Heart left ventricle (tissue), 16 donors: ENCODE results near the gene GAMT. TPM values are rescaled to one million over a fixed set of nuclear protein-coding genes. Genes with fewer than 3 reads are reported as not detected.

Experiments
- ATAC-seq, 4 donors: fragments of 200-7000 bp; cut with Tn5 transposase; one replicate each; pipeline ENCODE4 v1.9.1; 2020 to 2022; ENCODE audit warnings: moderate library complexity in 4 of 4, mild to moderate bottlenecking in 3 of 4, moderate number of reproducible peaks in 1 of 4
- DNase-seq, 5 donors: peaks; one replicate each; pipeline ENCODE4 v3.0.0-alpha.2; 2020
- H3K27ac ChIP-seq, 12 donors: fragments of 200-600 bp; sonication (generic) in 4 of 12; one replicate each; pipeline versions ENCODE4 v1.5.0 to v1.8.0; 2016 to 2022; ENCODE audit warnings: mild to moderate bottlenecking in 2 of 12
- H3K27me3 ChIP-seq, 9 donors: fragments of 200-600 bp; sonication (generic) in 2 of 9; one replicate each; pipeline versions ENCODE4 v1.5.1 to v1.8.0; 2016 to 2022; ENCODE audit warnings: mild to moderate bottlenecking in 3 of 9
- H3K36me3 ChIP-seq, 9 donors: fragments of 200-600 bp; sonication (generic) in 2 of 9; one replicate each; pipeline versions ENCODE4 v1.5.0 to v1.8.0; 2018 to 2022; ENCODE audit warnings: mild to moderate bottlenecking in 2 of 9
- H3K4me1 ChIP-seq, 12 donors: fragments of 200-600 bp; sonication (generic) in 4 of 12; one replicate each; pipeline versions ENCODE4 v1.5.0 to v1.8.0; 2016 to 2022; ENCODE audit warnings: mild to moderate bottlenecking in 3 of 12
- H3K4me3 ChIP-seq, 12 donors: fragments of 200-600 bp; sonication (generic) in 4 of 12; one replicate each; pipeline versions ENCODE4 v1.5.0 to v1.8.0; 2017 to 2022; ENCODE audit warnings: mild to moderate bottlenecking in 9 of 12, moderate library complexity in 4 of 12
- H3K9me3 ChIP-seq, 12 donors: fragments of 200-600 bp; sonication (generic) in 4 of 12; one replicate each; pipeline versions ENCODE4 v1.5.0 to v1.8.0; 2016 to 2022; ENCODE audit warnings: mild to moderate bottlenecking in 1 of 12
- CTCF ChIP-seq, 12 donors: fragments of 200-600 bp; sonication (generic) in 4 of 12; IDR thresholded peaks; one replicate each; pipeline versions ENCODE4 v1.5.0 to v1.8.0; 2018 to 2022; ENCODE audit warnings: antibody characterized with exemption in 12 of 12, mild to moderate bottlenecking in 5 of 12
- POLR2A ChIP-seq, 2 donors: fragments of 450-650 bp; IDR thresholded peaks; one replicate each; pipeline ENCODE4 v1.6.1; 2017; ENCODE audit warnings: antibody characterized with exemption in 2 of 2, mild to moderate bottlenecking in 2 of 2, moderate library complexity in 2 of 2
- WGBS, 4 donors: extraction: QIAGEN DNeasy Blood & Tissue Kit in 2 of 4; methylation state at CpG; one replicate each; pipeline versions ENCODE4 v1.1.5 to v1.1.7; 2013 to 2018; 5-methylcytosine and 5-hydroxymethylcytosine counted together
- intact Hi-C, 10 donors: fragments of 100-400 bp; cut with DNase I; formaldehyde crosslinking; loops; one replicate each; pipeline versions ENCODE4 v1.11.1 to v1.14.2; 2022
- polyA plus RNA-seq, 2 donors: library from polyadenylated mRNA; stranded (reverse); fragments of 200-250 nt; gene quantifications; one replicate each; pipeline ENCODE4 v1.2.3, GENCODE V29; 2013
- total RNA-seq, 9 donors: library from RNA; depleted of rRNA in 2 of 9; stranded (reverse); fragments of >200 nt in 2 of 9; fragmentation: NEBNext Ultra II Directional in 3 of 9; extraction: Animal tissue kit (Norgen Biotek cat#: 25700) in 3 of 9; gene quantifications; one replicate each; pipeline versions ENCODE4 v1.1.0 to v1.2.4, GENCODE V29; 2016 to 2023
- donor health status: ischemic (EF 13 %, LVEDD 7.1; RV severe dilation, severe dysfunction).
- donor health status: healthy with polysubstance abuse.
- donor health status: DM: no; HTN: yes; CAD: no.
- donor health status: DM: no; HTN: no; CAD: no.
- donor health status: ischemic (EF 25% LVEDD 6.9; RV normal size, moderate dysfunction).
- donor health status: ischemic (EF 25% LVEDD 5.7; RV mildly dilated, moderate dysfunction).
- donor health status: healthy.
- donor health status: DM: yes; HTN: yes; CAD: no.
- donor health status: ischemic (EF 35%, LVEDD 5.7; RV mildly dilated, moderate dysfunction).
- donor health status: nonischemic (EF 11% LVEDD 7.7; RV severe dilation, severe dysfunction).
- donor health status: DM: yes; HTN: yes; CAD: no.
- donor health status: PGD.
- donor health status: ischemic (EF 29% LVEDD 5.4; RV normal size, mild dysfunction).
- donor health status: nonischemic (EF 23%, LVEDD 6.1; RV moderate dilation, normal function).

Gene GAMT
- total and polyA plus RNA-seq, 11 donors: 21.9 to 180 (median 62.5) TPM

- 60 to 73% (median 71%) methylated on average over 13 of the region's 13 CpGs for WGBS, 4 donors
- no peaks in the 10 kb centered on the region for H3K9me3 ChIP-seq
- peaks cover 0 to 63% (median 48%) of the 10 kb centered on the region in 9 donors for H3K36me3 ChIP-seq
- intact Hi-C loops: no loop called here
- no peak for TF ChIP-seq POLR2A (IDR thresholded peaks at IDR 0.05)
- no peak for TF ChIP-seq CTCF (IDR thresholded peaks at IDR 0.05)
- ATAC-seq (no peak), DNase-seq (no peak)
- H3K4me1 ChIP-seq: peaks cover 10 to 60% (median 47%) of the 10 kb centered on the region in 12 donors
- peak overlapping the region in 7 of 12 donors; percentile 4 to 72 (median 47) for H3K27ac ChIP-seq
- no peak overlapping the region for H3K4me3 ChIP-seq
- no peaks in the 10 kb centered on the region for H3K27me3 ChIP-seq
Measured at GRCh38 chr19:1418496-1418775, 17.1 kb upstream of the GAMT start.

- ATAC-seq: peak in 2 of 4 donors; percentile 14 to 25
- H3K4me1 ChIP-seq: peaks cover 10 to 65% (median 51%) of the 10 kb centered on the region in 12 donors
- intact Hi-C loops: no loop called here
Measured at GRCh38 chr19:1417681-1418495, 16.5 kb upstream of the GAMT start.

GRCh38 chr19:1417145-1417544 is 15.8 kb upstream of the GAMT start:
- intact Hi-C loops: no loop called here
- WGBS, 4 donors: 82 to 88% (median 85%) methylated on average over 20 to 21 of the region's 21 CpGs
- peaks cover 10 to 73% (median 59%) of the 10 kb centered on the region in 12 donors for H3K4me1 ChIP-seq
- no peak overlapping the region for H3K4me3 ChIP-seq
- no peaks in the 10 kb centered on the region for H3K9me3 ChIP-seq
- TF ChIP-seq POLR2A (IDR thresholded peaks at IDR 0.05): no peak
- no peak for DNase-seq
- no peak for ATAC-seq
- H3K27me3 ChIP-seq: no peaks in the 10 kb centered on the region
- H3K27ac ChIP-seq: peak overlapping the region in 1 of 12 donors; percentile 82
- H3K36me3 ChIP-seq: peaks cover 0 to 63% (median 40%) of the 10 kb centered on the region in 9 donors

More at GRCh38 chr19:1417681-1418495, 16.5 kb upstream of the GAMT start:
- DNase-seq: no peak
- no peak overlapping the region for H3K4me3 ChIP-seq
- 56 to 60% (median 59%) methylated on average over 30 of the region's 30 CpGs for whole genome bisulfite sequencing, 4 donors
- H3K36me3 ChIP-seq: peaks cover 0 to 63% (median 46%) of the 10 kb centered on the region in 9 donors
- TF ChIP-seq POLR2A (IDR thresholded peaks at IDR 0.05): no peak
- TF ChIP-seq CTCF (IDR thresholded peaks at IDR 0.05): no peak
- no peaks in the 10 kb centered on the region for H3K9me3 ChIP-seq
- H3K27me3 ChIP-seq: no peaks in the 10 kb centered on the region
- peak overlapping the region in 8 of 12 donors; percentile 4 to 72 (median 42) for H3K27ac ChIP-seq

GRCh38 chr19:1416014-1416841 is 14.9 kb upstream of the GAMT start:
- no peak for DNase-seq
- H3K36me3 ChIP-seq: peaks cover 0 to 54% (median 31%) of the 10 kb centered on the region in 9 donors
- peaks cover 13 to 82% (median 68%) of the 10 kb centered on the region in 12 donors for H3K4me1 ChIP-seq
- no peaks in the 10 kb centered on the region for H3K27me3 ChIP-seq
- intact Hi-C loops: no loop called here
- 55 to 66% (median 59%) methylated on average over 14 to 28 of the region's 28 CpGs for WGBS, 4 donors
- peak overlapping the region in 6 of 12 donors; percentile 0 to 35 (median 21) for H3K4me3 ChIP-seq
- peak overlapping the region; percentile 48 to 82 (median 64) for H3K27ac ChIP-seq
- H3K9me3 ChIP-seq: no peaks in the 10 kb centered on the region
- no peak for TF ChIP-seq POLR2A (IDR thresholded peaks at IDR 0.05)
- TF ChIP-seq CTCF (IDR thresholded peaks at IDR 0.05): no peak
- no peak for ATAC-seq
